HG03097 (cell line): ENCODE results near the gene RGS16.
"Not testable (repeated sequence)": the region's sequence is repeated elsewhere in the genome, so short reads cannot be mapped to it uniquely, and the experiment has no call there.

Source experiments
- ATAC-seq: cut with Tn5 transposase; IDR thresholded peaks from one replicate; pipeline ENCODE4 v1.9.1; 2021; ENCODE audit not compliant: unreplicated experiment, low FRiP score

The RGS16 gene

GRCh38 chr1:182604175-182605164, at the start of gene RGS16:
RGS16 (minus strand) TSS chr1:182604389; CDS start chr1:182604259, 130 bp downstream.
- peak; percentile 75 for ATAC-seq

GRCh38 chr1:182653986-182654385, 49.8 kb upstream of the RGS16 start:
- ATAC-seq = no peak

- no peak for ATAC-seq
Observed at GRCh38 chr1:182652933-182653332, 48.7 kb upstream of the RGS16 start.

- no peak for ATAC-seq
Observed at GRCh38 chr1:182651339-182651724, 47.1 kb upstream of the RGS16 start.

- ATAC-seq = no peak
Observed at GRCh38 chr1:182650678-182651338, 46.6 kb upstream of the RGS16 start.

GRCh38 chr1:182649041-182649440, 44.9 kb upstream of the RGS16 start:
- ATAC-seq = no peak

GRCh38 chr1:182646739-182647138, 42.5 kb upstream of the RGS16 start:
- ATAC-seq = no peak

GRCh38 chr1:182644886-182645285, 40.7 kb upstream of the RGS16 start:
- no peak for ATAC-seq

- ATAC-seq = no peak
Observed at GRCh38 chr1:182643699-182644098, 39.5 kb upstream of the RGS16 start.

- ATAC-seq = no peak
Observed at GRCh38 chr1:182642461-182642860, 38.3 kb upstream of the RGS16 start.

GRCh38 chr1:182641561-182641960, 37.4 kb upstream of the RGS16 start:
- no peak for ATAC-seq

- ATAC-seq = no peak
Observed at GRCh38 chr1:182639330-182639729, 35.1 kb upstream of the RGS16 start.

GRCh38 chr1:182637769-182638168, 33.6 kb upstream of the RGS16 start:
- ATAC-seq = no peak

GRCh38 chr1:182635871-182636270, 31.7 kb upstream of the RGS16 start:
- no peak for ATAC-seq

- no peak for ATAC-seq
Observed at GRCh38 chr1:182634306-182635072, 30.3 kb upstream of the RGS16 start.

GRCh38 chr1:182633657-182634281, 29.6 kb upstream of the RGS16 start:
- no peak for ATAC-seq

- ATAC-seq = no peak
Observed at GRCh38 chr1:182633031-182633430, 28.8 kb upstream of the RGS16 start.

GRCh38 chr1:182632441-182632857, 28.3 kb upstream of the RGS16 start:
- not testable (repeated sequence) for ATAC-seq

GRCh38 chr1:182631954-182632353, 27.8 kb upstream of the RGS16 start:
- ATAC-seq = no peak

GRCh38 chr1:182631053-182631677, 27.0 kb upstream of the RGS16 start:
- no peak for ATAC-seq
